Measurements from ENCODE around the gene OR10T2. TPM values are rescaled to one million over a fixed set of nuclear protein-coding genes. Genes with fewer than 3 reads are reported as not detected.
"Not testable (repeated sequence)": the region's sequence is repeated elsewhere in the genome, so short reads cannot be mapped to it uniquely, and the experiment has no call there.

The OR10T2 gene
- polyA plus RNA-seq, 1 donor, result not detected

DNA sequence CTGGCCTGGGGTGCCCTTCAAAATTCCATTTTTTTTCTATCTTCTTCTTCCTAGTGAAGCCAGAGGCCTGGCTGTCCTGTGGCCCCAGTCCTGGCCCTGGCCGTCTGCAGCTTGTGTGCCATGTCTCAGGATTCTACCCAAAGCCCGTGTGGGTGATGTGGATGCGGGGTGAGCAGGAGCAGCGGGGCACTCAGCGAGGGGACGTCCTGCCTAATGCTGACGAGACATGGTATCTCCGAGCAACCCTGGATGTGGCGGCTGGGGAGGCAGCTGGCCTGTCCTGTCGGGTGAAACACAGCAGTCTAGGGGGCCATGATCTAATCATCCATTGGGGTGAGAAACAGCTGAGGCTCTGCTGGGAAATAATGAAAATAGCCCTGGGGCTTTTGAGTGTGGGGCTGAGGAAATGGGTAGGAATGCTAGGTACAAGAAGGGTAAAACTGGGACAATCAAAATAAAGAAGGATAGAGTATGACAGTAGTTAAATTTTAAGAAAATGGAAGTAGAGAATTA lies 43.4 kb downstream of the OR10T2 start:
- DNase-seq, result no peak

DNA sequence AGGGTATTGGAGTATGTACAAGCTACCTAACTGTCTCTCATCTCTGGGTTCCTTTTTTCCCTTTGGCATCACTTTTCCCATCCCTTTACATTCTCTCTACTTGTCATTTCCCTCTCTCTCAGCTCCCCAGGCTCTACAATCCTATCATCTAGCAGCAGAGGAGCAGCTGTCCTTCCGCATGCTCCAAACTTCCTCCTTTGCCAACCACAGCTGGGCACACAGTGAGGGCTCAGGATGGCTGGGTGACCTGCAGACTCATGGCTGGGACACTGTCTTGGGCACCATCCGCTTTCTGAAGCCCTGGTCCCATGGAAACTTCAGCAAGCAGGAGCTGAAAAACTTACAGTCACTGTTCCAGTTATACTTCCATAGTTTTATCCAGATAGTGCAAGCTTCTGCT lies 45.0 kb downstream of the OR10T2 start:
- DNase-seq, result no peak

- DNase-seq, result no peak
Observed at GRCh38 chr1:158353303-158354075, 45.8 kb downstream of the OR10T2 start, which contains the start of gene CD1E. TSS of gene CD1E (plus strand) at chr1:158353894. CDS start at chr1:158353989, 95 bp downstream.

DNA sequence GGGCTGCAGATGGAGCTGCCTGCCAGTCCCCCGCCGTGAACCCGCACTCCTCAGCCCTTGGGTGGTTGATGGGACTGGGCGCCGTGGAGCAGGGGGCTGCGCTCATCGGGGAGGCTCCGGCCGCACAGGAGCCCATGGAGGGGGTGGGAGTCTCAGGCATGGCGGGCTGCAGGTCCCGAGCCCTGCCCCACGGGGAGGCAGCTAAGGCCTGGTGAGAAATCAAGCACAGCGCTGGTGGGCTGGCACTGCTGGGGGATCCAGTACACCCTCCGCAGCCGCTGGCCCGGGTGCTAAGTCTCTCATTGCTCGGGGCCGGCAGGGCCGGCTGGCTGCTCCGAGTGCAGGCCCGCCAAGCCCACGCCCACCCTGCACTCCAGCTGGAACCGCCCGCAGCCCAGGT lies 50.3 kb downstream of the OR10T2 start:
- DNase-seq, result not testable (repeated sequence)

Other genes with a start within 250 kb of the OR10T2 start
- gene CD1D, start 218.6 kb downstream of the OR10T2 start, polyA plus RNA-seq (ENCODE audit: insufficient read length), result 1.9 TPM
- gene CD1A, start 145.0 kb downstream of the OR10T2 start, polyA plus RNA-seq (ENCODE audit: insufficient read length), result not detected
- 0.86 TPM for gene CD1C, start 109.5 kb downstream of the OR10T2 start, polyA plus RNA-seq (ENCODE audit: insufficient read length)
- not detected for gene CD1B, start 67.9 kb downstream of the OR10T2 start, polyA plus RNA-seq (ENCODE audit: insufficient read length)
- 0.32 TPM for gene CD1E, start 45.6 kb downstream of the OR10T2 start, polyA plus RNA-seq (ENCODE audit: insufficient read length)
- not detected for gene OR10K2, start 26.8 kb upstream of the OR10T2 start, polyA plus RNA-seq (ENCODE audit: insufficient read length)
- not detected for gene OR10K1, start 62.4 kb upstream of the OR10T2 start, polyA plus RNA-seq (ENCODE audit: insufficient read length)
- gene OR10R2, start 72.8 kb upstream of the OR10T2 start, polyA plus RNA-seq (ENCODE audit: insufficient read length), result not detected
- gene OR6Y1, start 154.9 kb upstream of the OR10T2 start, polyA plus RNA-seq (ENCODE audit: insufficient read length), result not detected
- not detected for gene OR6P1, start 171.1 kb upstream of the OR10T2 start, polyA plus RNA-seq (ENCODE audit: insufficient read length)
- gene OR10X1, start 180.4 kb upstream of the OR10T2 start, polyA plus RNA-seq (ENCODE audit: insufficient read length), result not detected
- gene OR10Z1, start 205.8 kb upstream of the OR10T2 start, polyA plus RNA-seq (ENCODE audit: insufficient read length), result 0.10 TPM

Data from hindlimb muscle (tissue), 1 donor.